ENCODE results near the gene CTTNBP2NL.

CTTNBP2NL gene

GRCh38 chr1:112389689-112390088 is 6.3 kb upstream of the CTTNBP2NL start:
- TF ChIP-seq, protein P1, sequence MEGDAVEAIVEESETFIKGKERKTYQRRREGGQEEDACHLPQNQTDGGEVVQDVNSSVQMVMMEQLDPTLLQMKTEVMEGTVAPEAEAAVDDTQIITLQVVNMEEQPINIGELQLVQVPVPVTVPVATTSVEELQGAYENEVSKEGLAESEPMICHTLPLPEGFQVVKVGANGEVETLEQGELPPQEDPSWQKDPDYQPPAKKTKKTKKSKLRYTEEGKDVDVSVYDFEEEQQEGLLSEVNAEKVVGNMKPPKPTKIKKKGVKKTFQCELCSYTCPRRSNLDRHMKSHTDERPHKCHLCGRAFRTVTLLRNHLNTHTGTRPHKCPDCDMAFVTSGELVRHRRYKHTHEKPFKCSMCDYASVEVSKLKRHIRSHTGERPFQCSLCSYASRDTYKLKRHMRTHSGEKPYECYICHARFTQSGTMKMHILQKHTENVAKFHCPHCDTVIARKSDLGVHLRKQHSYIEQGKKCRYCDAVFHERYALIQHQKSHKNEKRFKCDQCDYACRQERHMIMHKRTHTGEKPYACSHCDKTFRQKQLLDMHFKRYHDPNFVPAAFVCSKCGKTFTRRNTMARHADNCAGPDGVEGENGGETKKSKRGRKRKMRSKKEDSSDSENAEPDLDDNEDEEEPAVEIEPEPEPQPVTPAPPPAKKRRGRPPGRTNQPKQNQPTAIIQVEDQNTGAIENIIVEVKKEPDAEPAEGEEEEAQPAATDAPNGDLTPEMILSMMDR (IDR thresholded peaks at IDR 0.05): no peak

DNA sequence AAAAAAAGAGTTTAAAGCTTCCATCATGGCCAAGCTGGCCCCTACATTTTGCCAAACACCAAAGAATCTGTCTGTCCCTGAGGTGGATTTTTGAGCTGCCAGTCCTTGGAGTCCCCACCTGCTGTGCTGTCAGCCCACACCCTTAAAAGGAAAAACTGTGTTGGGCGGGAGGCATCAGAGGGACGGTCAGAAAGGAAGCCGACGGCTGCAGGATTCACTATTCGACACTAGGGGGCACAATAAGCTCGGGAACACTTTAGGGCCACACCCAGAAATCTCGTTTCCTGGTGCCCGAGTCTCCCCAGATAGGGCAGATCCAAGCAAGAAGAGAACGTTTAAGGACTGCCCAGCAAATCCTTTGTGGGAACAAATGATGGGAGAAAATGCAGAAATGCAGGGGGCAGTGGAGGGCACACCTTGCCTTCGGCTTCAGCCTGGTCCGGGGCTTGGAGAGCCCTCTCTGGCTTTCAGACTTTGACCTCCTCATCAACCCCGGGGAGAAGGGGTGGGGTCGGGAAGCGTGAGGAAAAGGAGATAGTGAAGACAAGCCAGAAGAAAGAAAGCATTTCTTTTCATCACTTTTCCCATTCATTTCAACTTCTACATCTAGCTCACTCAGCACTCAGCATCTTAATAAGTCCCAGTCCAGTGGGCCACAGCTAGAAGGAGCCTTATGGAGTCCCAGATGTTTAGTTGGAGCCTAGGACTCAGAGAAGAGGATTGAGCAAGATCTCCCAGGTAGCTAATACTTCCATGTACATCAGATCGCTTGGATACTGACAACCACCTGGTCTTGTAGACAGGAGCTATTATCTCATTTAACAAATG is 5.0 kb upstream of the CTTNBP2NL start:
- TF ChIP-seq, protein P1 (IDR thresholded peaks at IDR 0.05): peak; percentile 92

DNA sequence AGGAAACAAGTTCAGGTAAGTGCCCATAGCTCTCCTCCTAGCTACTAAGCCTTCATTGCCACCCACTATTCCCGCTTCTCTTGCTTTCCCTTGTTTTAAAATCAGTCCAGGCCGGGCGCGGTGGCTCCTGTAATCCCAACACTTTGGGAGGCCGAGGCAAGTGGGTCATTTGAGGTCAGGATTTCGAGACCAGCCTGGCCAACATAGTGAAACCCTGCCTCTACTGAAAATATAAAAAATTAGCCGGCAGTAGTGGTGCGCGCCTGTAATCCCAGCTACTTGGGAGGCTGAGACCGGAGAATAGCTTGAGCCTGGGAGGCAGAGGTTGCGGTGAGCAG is 4.4 kb upstream of the CTTNBP2NL start:
- TF ChIP-seq, protein P1 (IDR thresholded peaks at IDR 0.05): no peak

DNA sequence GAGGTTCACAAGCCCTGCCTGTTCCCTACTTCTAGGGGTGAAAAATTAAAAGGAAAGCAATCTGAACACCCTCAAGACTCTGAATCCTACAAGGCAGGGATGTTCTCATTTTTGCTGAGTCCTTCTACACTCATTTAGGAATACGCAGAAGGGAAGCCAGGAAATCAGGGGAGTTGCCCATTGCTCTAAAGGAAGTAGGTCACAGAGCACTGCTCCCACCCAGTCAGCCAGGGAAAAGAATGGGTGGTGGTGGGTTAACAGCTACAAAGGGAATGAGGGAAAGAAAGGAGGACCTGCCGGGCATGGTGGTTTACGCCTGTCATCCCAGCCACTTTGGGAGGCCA is 2.4 kb upstream of the CTTNBP2NL start:
- TF ChIP-seq, protein P1 (IDR thresholded peaks at IDR 0.05): no peak

- TF ChIP-seq, protein P1 (IDR thresholded peaks at IDR 0.05): no peak; the same call in 1 of the 2 replicates
Measured at GRCh38 chr1:112394743-112395062, 1.3 kb upstream of the CTTNBP2NL start.

DNA sequence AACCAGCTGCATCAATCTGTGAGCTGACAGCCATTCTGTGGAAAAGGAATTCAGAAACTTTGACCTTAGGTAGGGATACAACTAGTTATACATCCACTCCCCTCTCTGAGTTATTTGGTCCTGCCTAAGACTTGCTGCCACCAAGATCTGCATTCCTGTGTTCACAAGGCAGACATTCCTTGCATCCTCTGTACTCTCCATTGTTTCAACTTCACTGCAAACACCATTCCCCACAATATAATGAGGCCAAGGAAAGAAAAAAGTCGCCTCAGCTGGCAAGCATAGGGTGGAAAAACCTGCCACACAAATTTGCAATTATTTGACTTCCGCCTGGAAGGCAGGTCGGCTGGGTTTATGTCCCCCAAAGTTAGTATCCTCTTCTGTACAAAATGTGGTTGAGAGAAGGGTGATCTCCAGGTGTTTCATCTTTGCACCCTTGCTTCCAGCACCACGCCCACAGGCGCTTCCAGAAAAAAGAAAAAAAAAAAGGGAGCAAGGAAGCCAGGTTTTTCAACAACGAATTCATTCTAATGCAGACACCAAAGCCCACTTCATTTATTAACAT is 676 bp upstream of the CTTNBP2NL start:
- TF ChIP-seq, protein P1 (IDR thresholded peaks at IDR 0.05): no peak

DNA sequence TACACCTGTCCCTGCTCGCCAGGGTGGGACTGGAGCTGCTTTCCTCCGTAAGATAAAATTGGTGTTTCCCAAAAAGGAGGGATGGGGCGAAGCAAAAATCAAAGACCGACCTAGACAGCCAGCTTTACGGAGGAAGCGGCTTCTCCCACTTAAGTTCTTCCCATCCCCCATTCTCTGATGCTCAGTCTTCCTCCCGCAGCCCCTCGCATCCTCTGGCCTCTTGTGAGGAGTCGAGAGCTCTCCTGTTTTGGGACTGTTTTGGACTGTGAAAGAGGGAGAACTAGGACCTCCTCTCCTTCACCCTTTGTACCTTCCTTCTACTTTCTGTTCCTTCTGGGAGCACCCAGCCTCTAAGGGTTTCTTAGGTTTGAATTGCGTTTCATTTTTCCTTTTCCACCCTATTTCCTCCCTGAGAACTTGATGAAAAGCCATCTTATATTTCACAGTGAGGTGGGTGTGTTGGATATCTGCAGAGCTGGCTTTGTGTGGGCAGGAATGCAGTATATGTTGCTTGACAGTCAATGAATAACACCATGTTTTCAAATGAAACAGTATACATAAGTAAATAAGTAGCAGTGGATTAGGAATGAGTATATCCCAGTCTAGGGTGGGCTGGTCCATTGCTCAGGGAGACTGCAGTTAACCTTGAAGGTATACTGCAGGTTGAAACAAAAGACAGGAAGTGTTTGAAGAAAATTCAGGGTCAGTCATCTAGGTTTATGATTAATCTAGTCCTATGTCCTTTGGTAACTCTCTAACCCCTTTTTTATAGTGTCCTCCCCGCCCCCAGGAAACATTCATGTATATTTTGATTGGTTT is 848 bp downstream of the CTTNBP2NL start:
- TF ChIP-seq, protein P1 (IDR thresholded peaks at IDR 0.05): no peak
